Right lobe of liver (tissue), 4 donors: ENCODE measurements around the gene DSCAM.

Experiments
- CTCF ChIP-seq, 4 donors: fragments of 200-600 bp in 3 of 4; fragments of 450-650 bp in 1 of 4; IDR thresholded peaks; one replicate each; pipeline versions ENCODE4 v1.5.1 to v1.8.0; 2016 to 2022; ENCODE audit warnings: antibody characterized with exemption in 4 of 4, mild to moderate bottlenecking in 2 of 4
- POLR2A ChIP-seq: fragments of 450-650 bp; IDR thresholded peaks from one replicate; pipeline ENCODE4 v1.6.1; 2017; ENCODE audit warnings: antibody characterized with exemption, mild to moderate bottlenecking
- donor health status: DM: no; HTN: no; CAD: no.
- donor health status: DM: no; HTN: no; CAD: no.
- donor health status: DM: no; HTN: yes; CAD: no.

- TF ChIP-seq CTCF (IDR thresholded peaks at IDR 0.05): no peak
- no peak for TF ChIP-seq POLR2A
These were observed 215.7 kb downstream of the DSCAM start for GRCh38 chr21:40631211-40631610.
